Subcutaneous preadipocyte (primary cell): Measurements from ENCODE around the gene MACIR. TPM values are rescaled to one million over a fixed set of nuclear protein-coding genes. Genes with fewer than 3 reads are reported as not detected.

ENCODE experiments used
- total RNA-seq: library from RNA; depleted of rRNA; stranded (reverse); fragments of >200 nt; gene quantifications from 2 replicates; pipeline ENCODE4 v1.2.3, GENCODE V29; 2012

Gene MACIR
- total RNA-seq, result 5.1 and 8.0 TPM in 2 replicates

GRCh38 chr5:103258368-103258956 is at the start of gene MACIR:
Gene MACIR (plus strand): TSS chr5:103258763. CDS start chr5:103275920, 17,157 bp downstream.

Other genes with a start within 250 kb of the MACIR start
- gene GIN1, start 138.6 kb upstream of the MACIR start, total RNA-seq, result 3.7 and 6.5 TPM in 2 replicates
- 57.7 and 63.5 TPM in 2 replicates for gene PPIP5K2, start 138.5 kb upstream of the MACIR start, total RNA-seq